ENCODE measurements around the gene PRR23C. TPM values are rescaled to one million over a fixed set of nuclear protein-coding genes. Genes with fewer than 3 reads are reported as not detected.

PRR23C gene
- total and polyA plus RNA-seq, 10 donors, result not detected

- H3K9me3 ChIP-seq, result peaks cover 0 to 13% (median 4%) of the 10 kb centered on the region in 8 donors
- H3K27me3 ChIP-seq (replicated peaks in 1 of 7), result peaks cover 0 to 10% (median 0%) of the 10 kb centered on the region in 7 donors
- H3K27ac ChIP-seq, result no peak overlapping the region
- intact Hi-C loops (cut with DNase I; ENCODE audit: low total_unique reads), result no loop called here
- WGBS, 5 donors, result 72 to 84% (median 78%) methylated on average over 4 of the region's 4 CpGs
- DNase-seq, result no peak
- H3K4me1 ChIP-seq, result no peaks in the 10 kb centered on the region
- no peak overlapping the region for H3K4me3 ChIP-seq
- no peaks in the 10 kb centered on the region for H3K36me3 ChIP-seq
- no peak for TF ChIP-seq POLR2A (IDR thresholded peaks at IDR 0.05)
- no peak for TF ChIP-seq CTCF (IDR thresholded peaks at IDR 0.05 in 8 of 11, conservative IDR thresholded peaks at IDR 0.05 in 3 of 11)
- no peak for TF ChIP-seq POLR2AphosphoS5 (IDR thresholded peaks at IDR 0.05)
These were observed 42.9 kb upstream of the PRR23C start for GRCh38 chr3:139087621-139088020.

- intact Hi-C loops (cut with DNase I; ENCODE audit: low total_unique reads), result no loop called here
- TF ChIP-seq CTCF (IDR thresholded peaks at IDR 0.05 in 8 of 11, conservative IDR thresholded peaks at IDR 0.05 in 3 of 11), result no peak
- no peak for TF ChIP-seq POLR2AphosphoS5 (IDR thresholded peaks at IDR 0.05)
- TF ChIP-seq POLR2A (IDR thresholded peaks at IDR 0.05), result no peak
- no peak for DNase-seq
- Histone ChIP-seq H3K9me3 (peaks cover 0 to 6% (median 2%) of the 10 kb centered on the region in 8 donors), H3K36me3 (no peaks in the 10 kb centered on the region), H3K4me1 (no peaks in the 10 kb centered on the region), H3K27ac (no peak overlapping the region), H3K4me3 (no peak overlapping the region), H3K27me3 (replicated peaks in 1 of 7) (peaks cover 0 to 5% (median 0%) of the 10 kb centered on the region in 7 donors)
These were observed 39.5 kb upstream of the PRR23C start for GRCh38 chr3:139084176-139084575.

- Histone ChIP-seq H3K27ac (no peak overlapping the region), H3K4me3 (no peak overlapping the region), H3K9me3 (peaks cover 0 to 41% (median 24%) of the 10 kb centered on the region in 8 donors), H3K27me3 (replicated peaks in 1 of 7) (peaks cover 0 to 18% (median 0%) of the 10 kb centered on the region in 7 donors), H3K4me1 (no peaks in the 10 kb centered on the region), H3K36me3 (no peaks in the 10 kb centered on the region)
- intact Hi-C loops (cut with DNase I; ENCODE audit: low total_unique reads), result no loop called here
- DNase-seq, result no peak
- no peak for TF ChIP-seq POLR2A (IDR thresholded peaks at IDR 0.05)
- no peak for TF ChIP-seq POLR2AphosphoS5 (IDR thresholded peaks at IDR 0.05)
- TF ChIP-seq CTCF (IDR thresholded peaks at IDR 0.05 in 8 of 11, conservative IDR thresholded peaks at IDR 0.05 in 3 of 11), result no peak
- 68 to 79% (median 76%) methylated on average over 2 of the region's 2 CpGs for WGBS, 5 donors
These were observed 29.9 kb upstream of the PRR23C start for GRCh38 chr3:139074565-139075115.

GRCh38 chr3:139062918-139063317 is 18.2 kb upstream of the PRR23C start:
- DNase-seq, result no peak
- no peaks in the 10 kb centered on the region for H3K27me3 ChIP-seq (replicated peaks in 1 of 7)
- no peak overlapping the region for H3K4me3 ChIP-seq
- H3K9me3 ChIP-seq, result peaks cover 0 to 3% (median 0%) of the 10 kb centered on the region in 8 donors
- no peak for TF ChIP-seq POLR2AphosphoS5 (IDR thresholded peaks at IDR 0.05)
- TF ChIP-seq POLR2A (IDR thresholded peaks at IDR 0.05), result no peak
- TF ChIP-seq CTCF (IDR thresholded peaks at IDR 0.05 in 8 of 11, conservative IDR thresholded peaks at IDR 0.05 in 3 of 11), result no peak
- intact Hi-C loops (cut with DNase I; ENCODE audit: low total_unique reads), result no loop called here
- H3K36me3 ChIP-seq, result no peaks in the 10 kb centered on the region
- WGBS, 5 donors, result 15 to 38% (median 28%) methylated on average over 1 of the region's 1 CpG
- no peaks in the 10 kb centered on the region for H3K4me1 ChIP-seq
- H3K27ac ChIP-seq, result no peak overlapping the region
